Endothelial cell of umbilical vein (primary cell): ENCODE results near the gene EXO5. TPM values are rescaled to one million over a fixed set of nuclear protein-coding genes. Genes with fewer than 3 reads are reported as not detected.

Experiments used
- Bru-seq: library from RNA; stranded (reverse); fragments of 400-500 nt; gene quantifications from one replicate; lab custom pipeline; 2021; lab: Mats Ljungman, UMichigan
- BruChase-seq, 2 experiments: library from RNA; stranded (reverse); fragments of 400-500 nt; gene quantifications; one replicate each; lab custom pipeline; 2021; lab: Mats Ljungman, UMichigan
- BruUV-seq: library from RNA; stranded (reverse); fragments of 400-500 nt; replicated peaks from 2 replicates; lab custom pipeline; 2021; lab: Mats Ljungman, UMichigan
- CTCF ChIA-PET: fragments of 300-600, 350-600 bp; sonication (Branson Sonifier 250); formaldehyde crosslinking; loops from one replicate; lab custom pipeline; 2021; ENCODE audit warnings: antibody characterized with exemption, inconsistent platforms; lab: Charles Lee
- POLR2A ChIA-PET: fragments of 300-600, 350-600 bp; sonication (Branson Sonifier 250); formaldehyde crosslinking; loops from one replicate; lab custom pipeline; 2021; ENCODE audit warnings: antibody characterized with exemption, inconsistent platforms; lab: Charles Lee
- DNase-seq: peaks from one replicate; pipeline ENCODE4 v3.0.0-alpha.2; 2011; ENCODE audit warnings: low read depth, low spot score
- FAIRE-seq: peaks from 2 replicates; lab custom pipeline; 2011; peaks lifted over from hg19 to GRCh38; lab: Jason Lieb, UNC
- H2AFZ ChIP-seq: 2 replicates; pipeline ENCODE4 v1.6.0; 2012; ENCODE audit warnings: low read depth, low read length, control low read depth, inconsistent platforms
- H3K27ac ChIP-seq: 2 replicates; pipeline ENCODE4 v1.5.1; 2011; ENCODE audit warnings: low read depth, mild to moderate bottlenecking, control low read depth, low read length, moderate library complexity; ENCODE audit not compliant: insufficient read depth
- H3K27me3 ChIP-seq, 2 experiments: 2 replicates each; pipeline versions ENCODE4 v1.6.0 to v1.6.1; 2011; ENCODE audit warnings: low read length in 2 of 2, mixed read lengths in 1 of 2; ENCODE audit not compliant: control insufficient read depth in 2 of 2, insufficient read depth in 2 of 2
- H3K36me3 ChIP-seq, 2 experiments: 2 replicates in 1 of 2; 3 replicates in 1 of 2; pipeline ENCODE4 v1.5.1; 2011; ENCODE audit warnings: low read length in 2 of 2, mild to moderate bottlenecking in 1 of 2, moderate library complexity in 1 of 2; ENCODE audit not compliant: control insufficient read depth in 2 of 2, insufficient read depth in 2 of 2; ENCODE audit errors: extremely low read depth in 1 of 2
- H3K4me1 ChIP-seq: 3 replicates; pipeline ENCODE4 v1.5.1; 2011; ENCODE audit warnings: mild to moderate bottlenecking, low read length; ENCODE audit not compliant: control insufficient read depth, insufficient read depth; ENCODE audit errors: extremely low read depth
- H3K4me2 ChIP-seq: 2 replicates; pipeline ENCODE4 v1.6.1; 2011; ENCODE audit warnings: low read length, control low read depth, mixed read lengths; ENCODE audit not compliant: insufficient read depth
- H3K4me3 ChIP-seq, 3 experiments: fragments of 200-600 bp in 1 of 3; sonication (generic), shearing (Covaris generic) in 1 of 3; replicated peaks in 1 of 3; 2 replicates each; pipeline ENCODE4 v1.5.1; 2011 to 2016; ENCODE audit warnings: control low read depth in 3 of 3, low read length in 3 of 3, mild to moderate bottlenecking in 2 of 3, inconsistent platforms in 1 of 3, low read depth in 1 of 3, moderate library complexity in 1 of 3; ENCODE audit not compliant: insufficient read depth in 1 of 3
- H3K79me2 ChIP-seq: 2 replicates; pipeline ENCODE4 v1.6.0; 2012; ENCODE audit warnings: low read length, inconsistent platforms; ENCODE audit not compliant: control insufficient read depth, insufficient read depth
- H3K9ac ChIP-seq: replicated peaks from 2 replicates; pipeline ENCODE3; 2011; ENCODE audit warnings: low read length, control low read depth; ENCODE audit not compliant: insufficient read depth; ENCODE audit errors: extremely low read depth
- H3K9me1 ChIP-seq: replicated peaks from 3 replicates; pipeline ENCODE4 v1.6.0; 2011; ENCODE audit warnings: mild to moderate bottlenecking, low read length; ENCODE audit not compliant: control insufficient read depth, insufficient read depth; ENCODE audit errors: extremely low read depth
- H3K9me3 ChIP-seq: replicated peaks from 2 replicates; pipeline ENCODE4 v1.5.1; 2012; ENCODE audit warnings: low read length, inconsistent platforms; ENCODE audit not compliant: control insufficient read depth, insufficient read depth
- H4K20me1 ChIP-seq: replicated peaks from 2 replicates; pipeline ENCODE3; 2011; ENCODE audit warnings: mild to moderate bottlenecking, low read length; ENCODE audit not compliant: control insufficient read depth, insufficient read depth; ENCODE audit errors: extremely low read depth
- CTCF ChIP-seq, 2 donors: IDR thresholded peaks; 1 replicate in 1 of 2; 2 replicates in 1 of 2; pipeline ENCODE4 v1.5.1; 2011; ENCODE audit warnings: low read length in 2 of 2, mild to moderate bottlenecking in 2 of 2, moderate library complexity in 2 of 2, control low read depth in 1 of 2, inconsistent platforms in 1 of 2, low read depth in 1 of 2; ENCODE audit not compliant: insufficient read depth in 1 of 2; ENCODE audit errors: extremely low read depth in 1 of 2
- GATA2 ChIP-seq: IDR thresholded peaks from 2 replicates; pipeline ENCODE4 v1.7.0; 2011; ENCODE audit warnings: low read depth, mild to moderate bottlenecking, moderate library complexity, mixed read lengths, low read length; ENCODE audit not compliant: insufficient read length, insufficient read depth
- MYC ChIP-seq: IDR thresholded peaks from one replicate; pipeline ENCODE4 v1.6.1; 2011; ENCODE audit warnings: mild to moderate bottlenecking, low read depth, low read length
- POLR2A ChIP-seq: IDR thresholded peaks from 2 replicates; pipeline ENCODE4 v1.6.1; 2012; ENCODE audit warnings: low read depth, mild to moderate bottlenecking, control low read depth, low read length
- POLR2AphosphoS5 ChIP-seq: IDR thresholded peaks from 2 replicates; pipeline ENCODE4 v1.6.1; 2012; ENCODE audit warnings: low read depth, mild to moderate bottlenecking, control low read depth, low read length, moderate library complexity; ENCODE audit not compliant: insufficient read depth
- dilution Hi-C: fragments of 300-500 bp; cut with MboI; formaldehyde crosslinking; loops from one replicate; pipeline ENCODE4 v1.15.0; 2019; ENCODE audit warnings: low sequenced_read_pairs; ENCODE audit not compliant: extremely low pct_ligation_motif_present
- intact Hi-C: fragments of 100-400 bp; cut with micrococcal nuclease; formaldehyde crosslinking; loops from one replicate; pipeline ENCODE4 v1.10.0; 2022
- long read RNA-seq: library from polyadenylated mRNA; stranded (forward); transcript quantifications from one replicate; pipeline ENCODE4 v2.0.0, GENCODE V29; 2021
- polyA minus RNA-seq, 3 experiments: library from RNA; depleted of rRNA, polyadenylated mRNA; stranded (reverse); fragments of >200 nt; gene quantifications; 1 replicate in 1 of 3; 2 replicates in 2 of 3; pipeline ENCODE4 v1.2.3, GENCODE V29; 2011
- polyA plus RNA-seq, 4 experiments: library from polyadenylated mRNA; depleted of rRNA in 3 of 4; stranded (reverse) in 3 of 4; unstranded in 1 of 4; fragments of >200 nt; gene quantifications; 2 replicates each; pipeline versions ENCODE4 v1.2.1 to v1.2.3, GENCODE V29; 2011 to 2012; ENCODE audit warnings: missing spikeins in 1 of 4
- total RNA-seq: library from RNA; stranded (reverse); gene quantifications from 2 replicates; pipeline ENCODE4 v1.2.3, GENCODE V29; 2021
- TF ChIP-seq, protein P1 (sequence below): IDR thresholded peaks from 2 replicates; pipeline ENCODE4 v1.6.1; 2011; ENCODE audit not compliant: insufficient read depth, insufficient read length

EXO5 gene
- total RNA-seq (9.2 and 13.0 TPM in 2 replicates), polyA plus RNA-seq (5.9 and 7.0 TPM in 2 replicates), polyA minus RNA-seq (7.9 and 8.0 TPM in 2 replicates), Bru-seq, nascent RNA (percentile 66 among the genes with signal in this experiment), BruChase-seq, experiment 1, labeled RNA remaining after a 6-hour chase (percentile 49 among the genes with signal in this experiment), BruChase-seq, experiment 2, labeled RNA remaining after a 2-hour chase (percentile 65 among the genes with signal in this experiment)
- polyA plus RNA-seq (2011; cell fraction: cytosol; rRNA removed) = 8.5 and 8.8 TPM in 2 replicates
- 11.5 and 17.0 TPM in 2 replicates for polyA plus RNA-seq (2011; cell fraction: nucleus; rRNA removed)
- 5.9 and 9.0 TPM in 2 replicates for polyA plus RNA-seq (2012)
- polyA minus RNA-seq (2011; cell fraction: cytosol; rRNA and poly(A)+ RNA removed) = 5.2 TPM
- 4.0 and 6.3 TPM in 2 replicates for polyA minus RNA-seq (2011; cell fraction: nucleus; rRNA and poly(A)+ RNA removed)
- long read RNA-seq, transcript EXO5-207 (2 exons, 863 nt) = major isoform, 6 of 17 reads
- long read RNA-seq, partial matches to known transcripts = 2 of 17 reads
- long read RNA-seq, other reads (novel, unspliced or antisense) = 0 of 17 reads

DNA sequence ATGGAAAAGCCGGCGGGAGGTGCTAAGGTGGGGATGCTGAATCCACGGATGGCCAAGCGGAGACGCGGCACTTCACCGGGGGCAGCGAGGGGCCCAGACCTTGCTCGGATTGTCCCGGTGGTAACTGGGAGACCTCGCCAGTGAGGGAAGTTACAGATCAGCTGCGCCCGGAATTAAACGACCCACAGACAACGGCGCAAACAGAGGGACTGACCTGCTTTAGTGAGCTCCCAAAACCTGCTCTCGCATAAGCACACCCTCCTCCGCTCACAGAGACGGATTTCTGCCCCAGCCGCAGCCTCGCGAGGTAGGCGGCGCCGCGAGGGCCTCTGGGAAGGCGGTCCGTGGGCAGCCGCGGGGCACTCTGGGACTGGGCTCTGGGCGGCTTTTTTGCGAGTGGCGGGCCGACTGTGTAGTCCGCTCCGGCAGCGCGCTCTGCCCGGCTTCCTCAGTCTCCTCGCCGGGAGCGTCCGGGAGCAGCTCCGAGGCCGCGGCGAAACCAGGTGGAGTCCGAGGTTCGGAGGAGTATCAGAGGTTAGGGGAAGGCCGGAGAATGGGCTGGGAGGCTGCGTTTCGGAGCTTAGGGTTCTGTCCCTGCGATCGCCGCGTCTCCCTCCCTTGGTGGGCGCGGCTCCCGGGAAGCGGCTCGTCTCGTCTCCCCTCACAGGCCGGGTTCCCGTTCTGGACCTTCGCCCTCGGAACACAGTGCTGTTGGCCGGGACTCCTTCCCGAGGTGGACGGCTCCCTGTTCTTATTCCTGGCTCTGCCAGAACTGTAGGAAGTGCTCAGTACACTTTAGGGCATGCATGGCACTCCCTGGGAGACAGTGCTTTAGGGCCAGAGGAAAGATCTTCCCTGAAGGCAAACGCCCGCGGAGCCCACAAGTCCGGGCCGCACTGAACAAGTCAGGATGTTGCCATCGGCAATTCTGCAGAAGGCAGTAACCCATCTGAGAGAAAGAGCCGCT, at the start of gene EXO5:
EXO5 (plus strand) TSS at position 393 of the 967 bp plus-strand sequence. CDS start 5,778 bp downstream, outside the sequence.
- peak; percentile 91 for TF ChIP-seq POLR2A
- TF ChIP-seq POLR2AphosphoS5 = peak; percentile 96
- TF ChIP-seq CTCF (IDR thresholded peaks at IDR 0.05; ENCODE audit: extremely low read depth in 1 of 2, insufficient read depth in 1 of 2, low read depth in 1 of 2, low read length in 2 of 2) = no peak
- no peak for TF ChIP-seq GATA2
- TF ChIP-seq, protein P1, sequence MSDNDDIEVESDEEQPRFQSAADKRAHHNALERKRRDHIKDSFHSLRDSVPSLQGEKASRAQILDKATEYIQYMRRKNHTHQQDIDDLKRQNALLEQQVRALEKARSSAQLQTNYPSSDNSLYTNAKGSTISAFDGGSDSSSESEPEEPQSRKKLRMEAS = peak; percentile 22
- TF ChIP-seq MYC = no peak
- H3K9ac ChIP-seq = peak within 1 kb of the TSS; percentile 64
- dilution Hi-C loops = no loop called here
- peak within 1 kb of the TSS; percentile 61 to 79 (median 78) for H3K4me3 ChIP-seq
- peak within 1 kb of the TSS; percentile 13 for H3K27ac ChIP-seq
- DNase-seq (peak; percentile 82), FAIRE-seq (peak; percentile 96)
- no peaks in the 10 kb centered on the region for H4K20me1 ChIP-seq
- peak within 1 kb of the TSS; percentile 85 for H2AFZ ChIP-seq
- ChIA-PET POLR2A (interaction anchor here (1.3 to 1.4 kb wide), 2 partner anchors 31 to 59 kb away, joined by 3 to 4 read pairs; partner anchors contain the start of gene ZFP69B), CTCF (interaction anchor here (1.0 to 1.7 kb wide), 5 partner anchors 8 to 156 kb away, joined by 3 to 13 read pairs (median 5); partner anchors contain the start of genes ZFP69B and ZNF684)
- no peaks in the 10 kb centered on the region for H3K9me1 ChIP-seq
- peak within 1 kb of the TSS; percentile 86 for H3K4me2 ChIP-seq
- TSS peak; percentile 91 for BruUV-seq
- intact Hi-C loops = loop anchor here (2.0 kb wide), 2 partner anchors 30 to 58 kb away; partner anchors contain the start of gene ZFP69B
- no peaks in the 10 kb centered on the region for H3K9me3 ChIP-seq
- H3K36me3 ChIP-seq = no peaks in the 10 kb centered on the region
- peaks cover 3% of the 10 kb centered on the region for H3K79me2 ChIP-seq
- no peaks in the 10 kb centered on the region for H3K27me3 ChIP-seq
- peaks cover 9% of the 10 kb centered on the region for H3K4me1 ChIP-seq
